ENCODE data around the gene SLC10A4.

GRCh38 chr4:48506716-48507115 lies 23.6 kb downstream of the SLC10A4 start:
- TF ChIP-seq CTCF (IDR thresholded peaks at IDR 0.05; ENCODE audit: insufficient read depth, low read length, poor library complexity, severe bottlenecking), result no peak
- no peak for TF ChIP-seq EZH2phosphoT487 (conservative IDR thresholded peaks at IDR 0.05; ENCODE audit: low read length)

All from SU-DHL-6 (cell line).